Mucosa of gallbladder (tissue), 1 donor: Measurements from ENCODE around the gene DNAJB8. TPM values are rescaled to one million over a fixed set of nuclear protein-coding genes. Genes with fewer than 3 reads are reported as not detected.

Experiments
- DNase-seq: peaks from one replicate; pipeline ENCODE4 v3.0.0-alpha.2; 2020; ENCODE audit warnings: low spot score
- total RNA-seq: library from RNA; stranded (reverse); gene quantifications from one replicate; pipeline ENCODE4 v1.2.1, GENCODE V29; 2021
- donor health status: DM: no; HTN: no; CAD: no.

DNAJB8 gene
- total RNA-seq, 1 donor from 2014 or later: not detected

GRCh38 chr3:128468285-128468790 is 1.6 kb upstream of the DNAJB8 start:
- DNase-seq: no peak

DNA sequence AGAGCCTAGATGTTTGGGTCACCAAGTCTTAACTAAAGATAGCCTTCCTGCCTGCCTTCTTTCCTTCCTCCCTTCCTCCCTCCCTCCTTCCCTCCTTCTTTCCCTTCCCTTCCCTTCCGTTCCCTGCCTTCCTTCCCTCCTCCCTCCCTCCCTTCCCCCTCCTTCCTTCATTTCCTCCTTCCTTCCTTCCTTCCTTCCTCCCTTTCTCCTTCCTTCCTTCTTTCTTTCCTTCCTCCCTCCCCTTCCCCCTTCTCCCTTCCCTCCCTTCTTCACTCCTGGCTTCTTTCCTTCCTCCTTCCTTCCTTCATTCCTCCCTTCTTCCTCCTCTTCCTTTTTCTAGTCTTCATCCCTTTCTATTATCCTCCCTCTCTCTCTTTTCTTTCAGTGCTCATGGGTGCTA is 2.0 kb downstream of the DNAJB8 start:
- no peak for DNase-seq

GRCh38 chr3:128464188-128464587 is 2.5 kb downstream of the DNAJB8 start:
- DNase-seq: no peak

DNA sequence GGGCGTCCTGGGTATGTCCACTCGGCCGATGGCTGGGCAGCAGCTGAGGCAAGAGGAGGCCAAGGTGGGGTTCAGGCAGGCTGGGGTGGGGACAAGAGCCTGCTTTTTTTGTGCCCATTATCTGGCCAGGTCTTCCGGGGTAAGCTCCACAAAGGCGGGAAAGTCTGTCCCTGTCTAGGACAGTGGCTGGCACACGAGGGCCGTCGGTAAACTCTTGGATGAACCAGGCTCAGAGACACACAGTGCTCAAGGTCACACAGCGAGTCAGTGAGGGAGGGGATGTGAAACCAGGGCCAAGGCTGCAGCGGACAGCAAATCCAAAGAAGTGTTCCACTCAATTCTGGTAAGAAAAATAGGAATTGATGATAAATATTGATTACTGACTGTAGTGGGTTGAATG is 2.9 kb downstream of the DNAJB8 start:
- no peak for DNase-seq

DNA sequence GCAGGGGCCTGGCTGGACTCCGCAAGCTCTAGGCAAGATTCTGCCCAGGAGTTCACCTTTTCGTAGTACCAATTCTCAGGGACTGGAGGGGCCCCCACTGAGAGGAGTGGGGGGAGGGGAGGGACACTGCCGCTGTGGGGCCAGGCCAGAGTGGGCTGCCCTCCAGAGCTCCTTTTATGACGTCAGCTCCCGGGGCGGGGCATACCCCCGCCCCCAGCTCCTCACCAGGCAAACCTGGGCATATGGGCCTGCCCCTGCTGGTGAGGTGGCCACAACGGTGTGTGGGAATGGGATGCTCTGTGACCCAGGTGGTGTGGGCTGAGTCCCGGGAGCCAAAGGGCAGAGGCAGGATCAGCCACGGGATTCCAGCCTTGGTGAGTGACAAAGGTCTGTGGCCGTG is 3.3 kb downstream of the DNAJB8 start:
- no peak for DNase-seq

DNA sequence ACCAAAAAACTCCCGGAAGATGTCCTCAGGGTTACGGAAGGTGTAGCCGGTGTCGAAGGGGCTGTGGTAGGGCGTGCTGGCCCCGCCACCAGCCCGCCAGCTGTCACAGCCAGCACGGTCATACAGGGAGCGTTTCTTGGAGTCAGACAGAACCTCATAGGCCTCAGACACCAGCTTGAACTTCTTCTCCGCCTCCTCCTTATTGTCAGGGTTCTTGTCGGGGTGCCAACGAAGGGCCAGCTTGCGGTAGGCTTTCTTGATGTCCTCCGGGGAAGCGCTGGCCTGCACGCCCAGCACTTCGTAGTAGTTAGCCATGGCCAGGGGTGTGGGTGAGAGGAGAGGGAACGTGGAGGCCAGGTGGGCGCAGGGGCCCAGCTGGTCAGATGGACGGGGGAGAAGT is 3.8 kb downstream of the DNAJB8 start:
- no peak for DNase-seq

- no peak for DNase-seq
These were observed 4.3 kb downstream of the DNAJB8 start for GRCh38 chr3:128462341-128462910.

DNA sequence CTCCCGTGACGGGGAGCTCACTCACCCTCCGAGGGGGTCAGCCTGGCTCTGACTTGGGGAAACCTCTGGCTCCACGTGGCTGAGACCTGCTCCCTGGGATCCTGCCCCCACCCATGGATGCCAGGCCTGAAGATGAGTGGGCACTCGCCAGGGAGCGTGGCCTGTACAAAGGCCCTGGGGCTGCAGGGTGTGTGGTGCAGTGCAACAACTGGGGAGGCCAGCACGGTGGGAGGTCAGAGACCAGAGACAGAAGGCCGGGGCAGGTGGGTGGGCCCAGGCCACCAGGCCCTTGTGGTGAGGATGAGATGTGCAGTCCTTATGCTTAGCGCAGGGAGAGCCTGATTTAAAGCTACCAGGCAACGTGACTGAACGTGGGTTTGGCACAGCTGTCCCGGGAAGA is 5.0 kb downstream of the DNAJB8 start:
- no peak for DNase-seq

DNA sequence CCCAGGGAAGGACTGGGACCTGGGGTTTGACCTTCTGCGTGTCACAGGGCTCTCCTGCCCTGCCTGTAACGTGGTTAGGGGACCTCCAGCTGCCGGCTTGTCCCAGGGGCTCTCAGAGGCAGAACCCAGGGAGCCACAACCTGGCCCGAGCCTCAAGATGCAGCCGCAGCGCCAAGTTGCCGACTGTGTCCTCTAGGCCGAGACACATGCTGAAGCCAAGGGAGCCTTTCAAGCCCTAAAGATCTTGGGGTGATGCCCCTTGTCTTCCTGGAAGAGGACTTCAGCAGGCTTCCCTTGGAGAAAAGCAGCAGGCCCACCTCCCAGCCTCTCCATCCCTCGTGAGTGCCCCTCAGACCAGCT is 7.2 kb downstream of the DNAJB8 start:
- DNase-seq: no peak

- no peak for DNase-seq
These were observed 7.8 kb downstream of the DNAJB8 start for GRCh38 chr3:128458746-128459460.

GRCh38 chr3:128457937-128458336 is 8.8 kb downstream of the DNAJB8 start:
- no peak for DNase-seq

DNA sequence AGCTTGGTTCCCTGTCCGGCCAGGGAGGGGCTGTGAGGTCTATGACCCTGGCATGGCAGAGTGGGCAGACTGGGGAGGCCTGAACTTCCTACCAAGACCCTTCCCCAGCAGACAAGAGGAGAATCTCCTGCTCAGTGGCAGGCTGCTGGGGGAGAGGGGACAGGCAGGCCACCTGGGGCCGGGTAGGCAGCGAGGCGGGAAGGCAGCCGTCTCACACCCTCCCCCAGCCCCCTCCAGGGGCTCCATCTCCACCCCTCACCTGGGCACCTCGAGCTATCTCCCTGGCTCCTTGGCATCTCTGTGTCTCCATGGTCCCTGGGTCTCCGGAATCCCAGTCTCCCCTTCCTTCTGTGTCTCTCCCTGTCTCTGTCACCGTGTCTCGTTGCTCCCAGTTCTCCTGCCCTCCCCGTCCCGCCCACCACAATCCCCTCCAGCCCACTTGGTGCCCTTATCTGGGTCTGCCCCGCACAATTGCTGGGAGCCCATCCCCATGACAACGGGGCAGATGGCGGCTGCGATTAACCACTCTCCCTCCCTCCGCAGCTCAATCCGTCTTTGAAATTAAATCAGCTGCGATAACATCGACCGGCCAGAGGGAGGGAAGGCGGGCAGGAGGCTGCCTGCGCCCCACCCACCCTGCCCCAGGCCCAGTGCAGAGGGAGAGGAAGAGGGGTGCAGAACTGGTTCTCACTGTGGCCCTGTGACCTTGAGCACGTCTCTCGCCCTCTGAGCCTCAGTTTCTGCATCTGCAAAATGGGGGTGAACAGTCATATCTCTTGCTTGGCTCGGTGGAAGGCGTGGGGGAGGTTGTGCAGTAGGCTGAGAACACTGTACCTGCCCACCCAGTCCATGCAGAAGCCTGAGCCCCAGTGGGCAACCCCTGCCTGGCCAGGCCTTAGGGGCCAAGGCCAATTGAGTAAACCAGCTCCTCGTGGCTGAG is 9.6 kb downstream of the DNAJB8 start:
- DNase-seq: no peak

DNA sequence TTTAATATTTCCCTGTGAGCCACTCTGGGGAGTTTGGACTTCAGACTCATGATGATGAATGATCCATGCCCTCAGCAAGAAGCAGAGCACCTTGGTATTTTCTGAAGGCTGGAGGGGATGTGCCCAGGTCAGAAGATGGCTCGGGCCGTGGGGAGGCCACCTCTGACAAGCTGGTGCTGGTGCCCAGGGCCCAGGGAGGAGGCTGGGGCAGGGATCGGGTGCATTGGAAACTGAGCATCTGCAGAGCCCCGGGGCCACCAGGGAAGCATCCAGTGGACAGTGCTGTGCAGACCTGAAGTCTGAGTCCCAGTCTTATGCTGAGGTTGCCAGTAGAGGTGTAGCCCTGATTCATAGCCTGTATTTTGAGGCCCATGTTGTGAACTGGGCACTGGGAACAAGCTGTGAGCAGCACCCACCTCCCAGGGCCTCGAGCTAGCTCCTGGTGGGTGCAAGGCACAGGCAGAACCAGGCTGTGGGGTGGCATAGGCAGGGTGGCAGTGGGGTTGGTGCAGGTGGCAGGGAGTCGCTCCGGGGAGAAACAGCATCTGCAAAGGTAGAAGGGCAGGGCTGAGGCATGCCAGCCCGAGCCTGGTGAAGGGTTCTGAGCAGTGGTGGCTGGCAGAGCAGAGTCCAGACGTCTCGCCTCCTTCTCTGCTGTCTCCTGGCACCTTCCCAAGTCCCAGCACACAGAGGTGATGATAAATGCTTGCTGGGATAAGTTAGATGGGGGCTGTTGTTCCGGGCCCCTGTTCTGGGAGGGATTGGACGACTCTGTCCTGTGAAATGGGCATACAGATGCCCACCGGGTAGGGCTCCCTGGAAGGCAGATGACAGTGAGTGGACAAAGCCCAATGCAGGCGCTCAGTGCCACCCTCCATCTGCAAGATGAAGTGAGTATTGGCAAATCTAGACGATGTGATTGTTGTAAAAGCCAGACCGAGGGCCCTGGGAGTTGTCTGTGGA is 10.6 kb downstream of the DNAJB8 start:
- DNase-seq: no peak

- no peak for DNase-seq
These were observed 11.6 kb downstream of the DNAJB8 start for GRCh38 chr3:128455116-128455515.

DNA sequence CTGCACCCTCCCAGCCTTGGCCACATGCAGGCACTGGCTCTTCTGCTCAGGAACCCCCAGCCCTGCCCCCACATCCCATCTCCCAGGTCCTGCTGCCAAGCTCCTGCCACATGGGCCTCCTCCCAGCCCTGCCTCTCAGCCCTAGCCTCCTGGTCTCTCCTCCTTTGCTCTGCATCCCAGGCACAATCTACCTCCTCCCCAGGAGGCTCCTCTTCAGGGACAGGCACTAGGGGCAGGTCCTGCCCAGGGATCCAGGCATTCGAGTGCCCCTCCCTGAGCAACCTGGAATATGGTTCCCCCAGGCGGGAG is 12.4 kb downstream of the DNAJB8 start:
- no peak for DNase-seq

- no peak for DNase-seq
These were observed 13.0 kb downstream of the DNAJB8 start for GRCh38 chr3:128453501-128454309.

GRCh38 chr3:128452678-128453275 is 13.9 kb downstream of the DNAJB8 start:
- DNase-seq: peak; percentile 43

- no peak for DNase-seq
These were observed 14.6 kb downstream of the DNAJB8 start for GRCh38 chr3:128452120-128452519.

DNA sequence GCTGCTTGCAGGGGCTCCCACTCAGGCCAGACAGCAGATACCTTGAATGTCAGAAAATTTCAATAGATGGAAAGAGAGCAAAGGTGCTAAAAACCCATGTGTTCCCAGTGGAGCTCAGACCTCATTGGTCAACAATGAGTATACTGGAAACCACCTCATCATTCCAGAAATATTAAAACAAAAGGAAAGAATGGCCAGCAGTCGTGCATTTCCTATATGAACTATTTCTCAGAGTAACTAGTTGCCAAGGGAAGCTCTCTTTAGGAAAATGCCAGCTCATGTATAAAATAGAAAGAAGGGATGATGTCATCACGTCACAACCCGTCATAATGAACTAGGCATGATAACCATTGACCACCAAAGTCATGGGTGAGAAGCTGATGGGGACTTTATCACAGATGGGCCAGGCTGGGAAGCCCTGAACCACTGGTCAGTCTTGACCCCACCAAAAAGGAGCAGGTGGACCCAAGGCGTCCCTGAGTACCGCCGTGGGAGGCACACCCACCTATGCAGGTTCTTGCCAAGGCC is 17.5 kb downstream of the DNAJB8 start:
- DNase-seq: no peak

DNA sequence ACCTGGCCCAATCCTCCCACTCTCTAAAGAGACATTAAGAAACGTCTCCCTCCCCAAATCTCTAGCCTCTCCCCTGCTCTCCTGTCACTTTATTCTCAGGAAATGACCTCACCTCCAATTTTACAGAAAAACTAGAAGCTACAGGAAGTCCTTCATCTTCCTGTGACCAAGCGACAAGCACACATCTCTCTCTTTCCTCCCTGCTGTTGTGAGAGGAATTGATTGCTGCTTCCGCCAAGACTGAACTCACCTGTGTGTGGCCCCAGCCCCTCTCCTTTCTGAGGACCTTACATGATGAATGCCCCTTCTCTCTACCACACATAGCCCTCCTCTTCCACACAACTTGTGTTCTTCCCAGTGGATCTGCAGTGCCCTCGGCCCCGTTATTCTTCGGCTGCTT is 18.2 kb downstream of the DNAJB8 start:
- no peak for DNase-seq
